GM21360 (cell line): ENCODE results near the gene APP.
A peak's percentile ranks its signal among the peaks of the same experiment; 100 is the strongest.
"Not testable (repeated sequence)": the region's sequence is repeated elsewhere in the genome, so short reads cannot be mapped to it uniquely, and the experiment has no call there.

Experiments used
- ATAC-seq: cut with Tn5 transposase; IDR thresholded peaks from one replicate; pipeline ENCODE4 v1.9.1; 2021; ENCODE audit warnings: mild to moderate bottlenecking, moderate library complexity; ENCODE audit not compliant: unreplicated experiment

Gene APP

GRCh38 chr21:26165331-26165730, 5.2 kb downstream of the APP start:
- no peak for ATAC-seq

GRCh38 chr21:26164311-26164710, 6.3 kb downstream of the APP start:
- ATAC-seq: no peak

DNA sequence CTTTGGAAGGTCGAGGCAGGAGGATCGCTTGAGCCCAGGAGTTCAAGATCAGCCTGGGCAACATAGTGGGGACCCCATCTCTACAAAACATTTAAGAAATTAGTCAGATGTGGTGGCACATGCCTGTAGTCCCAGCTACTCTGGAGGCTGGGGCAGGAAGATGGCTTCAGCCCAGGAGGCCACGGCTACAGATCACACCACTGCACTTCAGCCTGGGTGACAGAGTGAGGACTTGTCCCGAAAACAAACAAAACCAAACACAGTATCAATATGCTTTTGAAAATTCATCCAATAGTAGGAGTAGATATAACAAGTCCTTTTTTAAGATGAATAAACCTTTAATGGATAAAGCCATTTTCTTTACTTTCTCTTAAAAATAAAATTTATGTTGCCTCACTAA, 8.5 kb downstream of the APP start:
- no peak for ATAC-seq

DNA sequence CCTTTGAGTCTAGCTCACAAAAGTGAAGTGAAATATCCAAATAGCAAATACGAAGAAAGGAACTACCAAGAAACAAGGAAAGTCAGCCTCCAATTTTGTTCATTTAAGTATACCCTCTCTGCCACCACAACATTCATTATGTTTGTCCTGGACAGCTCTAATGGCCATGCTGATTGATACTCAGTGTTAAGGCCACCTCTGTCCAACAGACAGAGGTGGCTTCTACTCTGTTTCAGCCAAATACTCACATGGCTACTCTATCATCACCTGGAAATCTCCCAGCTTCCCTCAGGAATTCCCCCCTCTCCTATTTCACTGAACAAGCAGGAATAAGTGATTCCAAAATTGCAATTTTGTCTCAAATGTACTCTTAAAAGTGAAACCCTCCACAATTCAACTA, 10.7 kb downstream of the APP start:
- no peak for ATAC-seq

DNA sequence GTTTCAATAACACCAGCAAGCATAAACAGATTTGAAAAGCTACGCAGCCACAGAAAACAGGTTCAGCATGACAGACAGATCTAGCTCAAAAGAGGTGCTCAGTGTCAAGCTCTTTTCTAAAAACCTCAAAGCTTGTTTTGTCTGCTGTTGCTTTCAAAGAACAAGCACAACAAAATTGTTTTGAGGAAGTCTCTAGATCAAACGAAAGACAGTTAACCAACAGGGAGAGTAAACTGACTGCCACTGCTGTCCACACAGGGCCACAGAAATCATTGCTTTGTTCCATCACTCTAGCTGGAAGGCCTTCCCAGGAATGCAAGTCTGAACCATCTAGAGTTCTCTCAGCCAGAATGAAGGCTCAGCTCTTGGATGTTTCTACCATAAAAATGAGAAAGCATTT, 12.8 kb downstream of the APP start:
- no peak for ATAC-seq

GRCh38 chr21:26154753-26155152, 15.8 kb downstream of the APP start:
- ATAC-seq: no peak

DNA sequence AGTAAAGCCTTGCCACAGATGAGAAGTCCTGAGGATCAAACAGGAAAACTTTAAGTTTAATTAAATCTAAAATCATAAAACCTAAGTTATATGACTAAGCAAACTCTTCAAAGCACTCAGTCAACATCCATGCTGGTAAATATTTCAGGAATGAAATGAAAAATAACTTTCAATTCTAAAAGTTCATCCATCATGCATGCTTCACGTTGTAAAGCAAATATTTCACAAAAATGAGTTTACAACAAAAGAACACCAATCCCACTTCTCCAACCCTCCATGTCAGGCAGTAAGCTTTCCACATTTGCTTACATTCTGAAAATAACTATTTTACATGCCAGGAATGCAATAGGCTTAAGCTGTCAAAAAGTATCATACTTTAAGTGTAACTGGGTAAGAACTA, 16.8 kb downstream of the APP start:
- no peak for ATAC-seq

GRCh38 chr21:26148840-26149354, 21.7 kb downstream of the APP start:
- ATAC-seq: no peak

DNA sequence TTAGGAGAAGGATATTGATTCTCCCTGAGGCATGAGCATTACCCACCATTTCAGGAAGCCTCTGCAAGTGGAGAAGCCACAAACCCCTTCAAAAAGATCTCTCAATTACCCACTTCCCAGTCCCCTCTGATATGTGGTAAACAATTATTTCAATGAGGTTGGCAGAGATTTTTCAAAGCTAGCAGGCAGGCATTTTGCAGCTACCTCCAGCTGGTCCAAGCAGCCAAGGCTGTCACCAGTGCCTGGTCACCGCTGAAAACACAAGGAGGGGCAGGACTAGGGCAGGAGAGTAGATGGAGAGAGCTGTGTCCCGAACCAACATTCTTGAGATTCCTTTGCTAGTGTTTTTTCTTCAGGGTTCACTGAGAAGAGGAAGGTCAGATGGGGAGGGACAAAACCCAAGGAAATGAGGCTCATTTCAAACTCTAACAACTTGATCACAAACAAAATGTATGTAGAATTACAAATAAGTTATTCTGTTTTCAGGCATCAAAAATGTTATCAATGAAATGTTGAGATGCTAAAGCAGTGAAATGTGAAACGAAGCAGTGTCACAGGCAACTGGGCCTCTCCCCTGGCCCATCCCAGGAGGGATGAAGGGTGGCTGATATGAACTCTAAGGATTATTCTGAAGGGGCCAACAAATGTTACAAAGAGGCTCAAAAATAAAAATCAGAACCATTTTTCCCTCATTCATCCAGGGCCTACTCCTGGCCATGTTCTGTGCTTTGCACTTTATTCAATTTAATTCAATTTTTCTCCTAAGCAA, 22.3 kb downstream of the APP start:
- no peak for ATAC-seq

DNA sequence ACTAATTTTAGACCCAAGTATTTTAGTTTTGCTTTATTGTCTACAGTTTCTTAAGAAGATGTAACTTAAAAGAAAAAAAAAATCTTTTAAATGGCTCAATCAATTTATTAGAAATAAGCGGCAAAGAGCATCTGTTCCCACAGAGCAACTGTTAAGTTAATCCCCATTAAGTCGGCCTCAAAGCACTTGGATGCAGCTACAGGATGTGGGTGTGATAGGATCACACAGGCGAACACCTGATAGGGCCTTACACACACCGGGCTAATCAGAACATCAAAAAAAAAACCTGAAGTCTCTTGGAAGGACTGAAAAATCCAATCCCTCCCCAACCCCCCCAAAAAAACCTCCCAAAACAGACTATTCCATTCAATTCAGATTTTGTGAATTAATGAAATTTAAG, 23.0 kb downstream of the APP start:
- ATAC-seq: no peak

DNA sequence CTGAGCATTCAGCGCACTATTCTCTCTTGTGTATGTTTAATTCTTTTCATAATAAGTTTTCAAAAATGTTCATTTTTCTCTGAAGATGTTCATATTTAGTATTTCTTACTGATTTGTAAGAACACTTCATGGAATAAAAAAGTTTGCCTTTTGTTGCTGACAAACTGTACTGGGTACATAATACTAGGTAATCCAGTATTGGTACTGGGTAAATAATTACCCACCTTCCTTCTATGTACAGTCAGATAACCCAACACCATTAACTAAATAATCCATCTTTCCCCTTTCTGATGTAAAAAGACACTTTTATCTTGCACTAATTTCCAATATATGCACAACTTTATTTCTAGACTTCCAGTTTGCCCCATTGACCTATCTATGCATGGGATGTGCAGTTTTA, 23.9 kb downstream of the APP start:
- ATAC-seq: no peak

DNA sequence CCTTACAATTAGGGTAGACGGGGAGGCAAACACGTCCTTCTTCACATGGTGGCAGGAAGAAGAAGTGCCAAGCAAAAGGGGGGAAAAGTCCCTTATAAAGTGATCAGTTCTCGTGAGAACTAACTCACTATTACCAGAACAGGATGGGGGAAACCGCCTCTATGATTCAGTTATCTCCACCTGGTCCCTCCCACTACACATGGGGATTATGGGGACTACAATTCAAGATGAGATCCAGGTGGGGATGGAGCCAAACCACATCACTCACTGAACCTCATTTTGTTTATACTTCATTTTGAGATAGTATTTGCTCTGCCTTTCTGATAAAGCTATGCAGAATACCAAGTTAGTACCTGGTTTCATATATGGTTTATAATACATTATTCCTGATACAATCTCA, 26.5 kb downstream of the APP start:
- no peak for ATAC-seq

DNA sequence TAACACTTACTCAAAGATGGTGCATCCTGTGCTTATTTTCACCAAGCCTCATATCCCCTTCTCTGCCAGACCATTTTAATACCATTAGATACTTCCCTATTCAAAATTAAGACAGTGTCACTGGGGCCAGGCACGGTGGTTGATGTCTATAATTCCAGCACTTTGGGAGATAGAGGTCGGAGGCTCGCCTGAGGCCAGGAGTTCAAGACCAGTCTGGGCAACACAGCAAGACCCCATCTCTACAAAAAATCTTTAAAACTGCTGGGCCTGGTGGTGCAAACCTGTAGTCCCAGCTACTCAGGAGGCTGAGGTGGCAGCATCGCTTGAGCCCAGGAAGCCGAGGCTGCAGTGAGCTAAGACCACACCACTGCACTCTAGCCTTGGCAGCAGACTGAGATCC, 28.2 kb downstream of the APP start:
- ATAC-seq: no peak

GRCh38 chr21:26140926-26141325, 29.6 kb downstream of the APP start:
- no peak for ATAC-seq

GRCh38 chr21:26140164-26140579, 30.4 kb downstream of the APP start:
- no peak for ATAC-seq

- ATAC-seq: no peak
These were observed 31.8 kb downstream of the APP start for GRCh38 chr21:26138615-26139257.

- ATAC-seq: no peak
These were observed 33.0 kb downstream of the APP start for GRCh38 chr21:26137379-26138060.

DNA sequence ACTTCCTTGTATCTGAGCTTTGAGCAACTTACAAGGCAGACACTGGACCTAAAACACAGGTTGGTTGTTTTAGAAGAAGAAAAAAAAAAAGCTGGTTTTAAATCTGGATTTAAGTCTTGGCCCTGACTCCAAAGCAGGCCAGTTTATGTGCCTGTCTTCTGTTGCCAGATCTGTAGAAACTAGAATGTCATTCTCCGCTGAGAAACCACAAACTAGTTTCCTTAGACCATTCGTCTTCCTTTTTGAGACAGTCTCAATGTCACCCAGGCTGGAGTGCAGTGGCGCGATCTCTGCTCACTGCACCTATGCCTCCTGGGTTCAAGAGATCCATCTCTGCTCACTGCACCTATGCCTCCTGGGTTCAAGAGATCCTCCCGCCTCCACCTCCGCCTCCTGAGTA, 33.9 kb downstream of the APP start:
- peak; percentile 79 for ATAC-seq

DNA sequence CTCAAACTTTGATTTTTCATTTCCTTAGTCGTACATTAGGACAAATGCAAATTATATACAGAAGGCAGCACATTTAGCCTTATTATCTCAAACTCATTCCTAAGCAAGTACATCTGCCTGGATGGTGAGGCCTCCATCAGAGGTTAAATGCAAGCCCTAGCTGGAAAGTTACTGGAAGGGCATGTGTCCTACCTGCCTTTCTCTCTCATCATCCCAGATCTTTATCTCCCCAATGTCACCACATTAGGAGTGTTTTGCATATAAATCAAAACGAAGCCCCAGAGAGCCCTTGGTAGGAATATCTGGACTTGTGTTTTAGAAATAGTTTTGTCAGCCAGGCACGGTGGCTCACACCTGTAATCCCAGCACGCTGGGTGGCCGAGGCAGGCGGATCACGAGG, 35.0 kb downstream of the APP start:
- ATAC-seq: no peak

DNA sequence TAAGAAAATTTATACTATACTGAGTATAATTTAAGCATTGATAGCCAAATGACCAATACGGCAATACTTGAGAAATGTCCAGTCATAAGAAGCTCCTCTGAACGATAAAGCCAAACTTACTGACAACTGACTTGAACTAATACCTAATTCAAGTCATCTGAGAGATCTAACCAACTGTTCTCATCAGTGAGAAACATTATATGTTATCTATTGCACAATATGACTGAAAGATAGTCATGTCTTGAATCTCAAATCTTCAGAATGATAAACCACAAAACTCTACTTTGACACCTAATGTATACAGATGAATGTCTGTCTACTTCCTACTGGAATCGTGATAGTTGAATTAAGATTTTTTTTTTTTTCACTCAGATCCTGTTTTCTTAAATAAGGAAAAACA, 39.0 kb downstream of the APP start:
- ATAC-seq: no peak

GRCh38 chr21:26131053-26131452, 39.5 kb downstream of the APP start:
- ATAC-seq: not testable (repeated sequence)
